Raji (cell line): ENCODE results near the gene EPRS1.

Source experiments
- POLR2A ChIP-seq: IDR thresholded peaks from 2 replicates; pipeline ENCODE4 v1.6.1; 2011; ENCODE audit warnings: low read depth, low read length, control low read depth; ENCODE audit not compliant: insufficient read depth

Gene EPRS1

GRCh38 chr1:219999821-220000220 lies 46.5 kb downstream of the EPRS1 start:
- no peak for TF ChIP-seq POLR2A
